GM18507 (cell line): Measurements from ENCODE around the gene PDZD8.

Source experiments
- DNase-seq: peaks from one replicate; pipeline ENCODE4 v3.0.0; 2011; ENCODE audit warnings: low read depth; ENCODE audit not compliant: insufficient read length; ENCODE audit errors: extremely low spot score
- FAIRE-seq: peaks from 2 replicates; lab custom pipeline; 2011; peaks lifted over from hg19 to GRCh38; lab: Jason Lieb, UNC

PDZD8 gene

GRCh38 chr10:117399341-117400196, 24.3 kb upstream of the PDZD8 start:
- DNase-seq, result no peak
- no peak for FAIRE-seq

DNA sequence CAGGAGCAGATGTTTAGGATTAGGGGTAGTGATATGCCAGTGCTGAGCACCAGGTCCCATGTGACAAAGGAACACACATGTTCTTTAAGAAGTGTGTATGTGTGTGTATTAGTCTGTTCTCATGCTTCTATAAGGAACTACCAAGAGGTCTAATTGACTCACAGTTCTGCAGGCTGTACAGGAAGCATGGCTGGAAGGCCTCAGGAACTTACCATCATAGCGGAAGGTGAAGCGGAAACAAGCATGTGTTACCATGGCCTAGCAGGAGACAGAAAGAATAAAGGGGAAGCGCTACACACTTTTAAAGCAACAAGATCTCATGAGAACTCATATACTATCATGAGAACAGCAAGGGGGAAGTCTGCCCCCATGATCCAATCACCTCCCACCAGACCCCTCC, 22.8 kb upstream of the PDZD8 start:
- no peak for FAIRE-seq
- no peak for DNase-seq

- FAIRE-seq (no peak), DNase-seq (no peak)
These were observed 16.4 kb upstream of the PDZD8 start for GRCh38 chr10:117391436-117392205.

DNA sequence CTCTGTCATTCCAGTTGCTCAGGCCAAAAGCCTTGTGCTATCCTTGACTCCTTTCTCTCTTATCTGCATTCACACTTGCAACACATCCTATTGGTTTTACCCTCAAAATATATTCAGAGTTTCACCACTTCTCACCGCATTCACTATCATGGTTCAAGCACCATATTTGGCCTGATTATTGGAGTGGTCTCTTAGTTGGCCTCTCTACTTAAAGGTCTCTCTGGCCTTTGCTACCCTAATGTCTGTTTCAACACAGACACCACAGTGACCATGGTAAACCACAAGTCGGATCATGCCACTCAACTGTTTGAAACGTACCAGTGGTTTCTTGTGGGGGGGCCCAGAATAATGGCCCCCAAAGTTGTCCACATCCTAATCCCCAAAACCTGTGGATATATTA, 15.2 kb upstream of the PDZD8 start:
- DNase-seq (no peak), FAIRE-seq (no peak)

- DNase-seq (no peak), FAIRE-seq (no peak)
These were observed 11.6 kb upstream of the PDZD8 start for GRCh38 chr10:117386805-117387204.

DNA sequence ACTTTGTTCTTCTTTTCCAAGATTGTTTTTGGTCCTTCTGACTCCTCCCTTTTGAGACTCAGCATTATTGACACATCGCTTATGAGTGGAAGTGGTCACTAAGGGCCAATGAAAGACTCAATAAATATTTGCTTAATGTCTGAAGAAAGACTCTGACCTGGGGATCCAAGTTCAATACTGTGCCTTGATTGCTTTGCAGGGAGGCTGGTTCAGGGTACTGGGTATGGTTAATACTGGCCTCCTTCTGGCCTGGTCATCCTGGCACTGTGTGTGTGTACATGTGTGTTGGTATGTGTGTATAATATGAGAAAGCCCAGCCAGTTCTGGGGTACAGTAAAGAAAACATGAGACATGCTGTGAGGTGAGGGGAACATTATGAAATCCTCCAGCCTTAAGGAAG, 7.6 kb upstream of the PDZD8 start:
- FAIRE-seq (no peak), DNase-seq (no peak)

- DNase-seq (no peak), FAIRE-seq (no peak)
These were observed 507 bp downstream of the PDZD8 start for GRCh38 chr10:117374506-117375359.

GRCh38 chr10:117373823-117374505, 1.3 kb downstream of the PDZD8 start:
- peak; percentile 51 for FAIRE-seq
- DNase-seq, result no peak

DNA sequence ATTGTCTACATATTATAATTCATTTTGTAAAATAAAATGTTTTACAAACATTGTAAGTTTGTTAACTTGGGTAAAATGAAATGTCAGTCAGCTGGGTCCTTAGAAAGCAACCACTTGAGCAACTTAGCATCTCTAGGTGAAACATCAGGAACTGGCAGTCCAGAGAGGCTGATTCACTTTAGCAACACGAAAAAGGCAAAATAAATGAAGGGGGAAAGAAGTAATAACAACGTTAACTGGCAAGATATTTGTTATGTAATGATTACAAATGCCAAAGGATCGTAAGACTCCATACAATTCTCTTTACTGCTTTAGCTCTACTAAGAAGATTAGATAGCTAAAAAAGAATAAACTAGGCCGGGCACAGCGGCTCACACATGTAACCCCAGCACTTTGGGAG, 5.0 kb downstream of the PDZD8 start:
- DNase-seq (no peak), FAIRE-seq (no peak)

DNA sequence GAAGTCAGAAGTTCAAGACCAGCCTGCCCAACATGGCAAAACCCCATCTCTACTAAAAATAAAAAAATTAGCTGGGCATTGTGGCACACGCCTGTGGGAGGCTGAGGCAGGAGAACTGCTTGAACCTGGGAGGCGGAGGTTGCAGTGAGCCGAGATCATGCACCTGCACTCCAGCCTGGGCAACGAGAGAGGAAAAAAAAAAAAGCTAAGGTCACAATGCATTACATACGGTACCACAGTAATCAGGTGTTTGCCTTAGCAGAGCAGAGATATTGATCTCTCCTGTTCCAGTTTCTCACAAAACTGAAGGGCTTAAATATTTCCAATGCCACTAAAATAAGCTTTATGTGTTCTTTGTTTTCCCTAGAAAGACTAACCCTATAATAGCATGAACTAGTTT, 7.5 kb downstream of the PDZD8 start:
- FAIRE-seq (no peak), DNase-seq (no peak)

GRCh38 chr10:117366741-117367140, 8.5 kb downstream of the PDZD8 start:
- DNase-seq, result no peak
- no peak for FAIRE-seq

DNA sequence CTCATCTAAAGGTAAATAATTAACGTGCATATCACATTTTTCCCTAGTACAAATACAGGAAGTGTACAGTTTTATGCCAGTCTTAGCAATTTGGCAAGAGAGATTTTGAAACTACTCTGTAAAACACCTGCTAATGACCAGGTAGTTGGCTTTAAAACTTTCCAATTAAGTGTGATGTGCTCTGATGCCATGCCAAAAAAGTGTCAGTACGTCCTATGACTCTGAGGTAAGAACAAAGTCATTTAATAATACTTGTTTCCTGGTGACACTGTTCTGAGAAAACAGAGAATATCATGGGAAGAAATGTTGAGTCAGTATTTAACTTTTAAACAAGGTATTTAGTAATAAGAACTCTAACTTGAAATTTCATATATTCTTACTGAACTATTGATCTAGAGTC, 9.6 kb downstream of the PDZD8 start:
- FAIRE-seq (peak; percentile 83), DNase-seq (no peak)

DNA sequence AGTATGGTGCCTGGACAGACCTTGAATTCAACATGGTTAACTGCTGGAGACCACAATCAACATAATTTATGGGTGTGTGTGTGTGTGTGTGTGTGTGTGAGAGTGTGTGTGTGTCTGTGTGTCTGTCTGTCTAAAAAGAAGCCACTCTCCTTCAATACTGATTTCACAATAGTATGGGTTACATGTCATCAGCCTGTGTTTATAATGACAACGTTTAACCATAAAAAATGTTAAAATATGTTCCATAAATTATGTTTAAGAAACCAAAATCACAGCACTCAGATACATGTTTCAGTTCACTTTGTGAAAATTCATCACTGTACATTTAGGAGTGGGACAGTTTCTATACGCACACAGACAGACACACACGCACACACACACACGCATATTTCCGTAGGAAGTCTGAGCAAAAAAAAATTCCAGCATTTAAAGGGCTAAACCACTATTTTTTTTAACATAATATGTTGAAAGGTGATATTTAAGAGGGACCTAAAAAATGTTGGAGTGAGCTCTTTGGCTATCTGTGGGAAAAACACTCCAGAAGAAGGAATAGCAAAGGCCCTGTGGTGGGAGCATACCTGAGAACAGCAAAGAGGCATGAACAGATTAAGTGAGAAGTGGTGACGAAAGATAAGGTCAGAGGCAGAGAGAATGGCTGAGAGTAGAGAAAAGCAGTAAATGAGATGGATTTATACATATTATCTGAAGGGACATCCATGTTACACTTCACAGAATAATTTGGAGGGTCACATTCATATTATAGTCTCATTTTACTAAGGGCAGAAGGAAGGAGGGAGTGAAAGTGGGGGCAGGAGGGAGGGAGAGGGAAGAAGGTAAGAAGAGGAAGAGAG, 10.9 kb downstream of the PDZD8 start:
- no peak for DNase-seq
- peak; percentile 18 for FAIRE-seq

DNA sequence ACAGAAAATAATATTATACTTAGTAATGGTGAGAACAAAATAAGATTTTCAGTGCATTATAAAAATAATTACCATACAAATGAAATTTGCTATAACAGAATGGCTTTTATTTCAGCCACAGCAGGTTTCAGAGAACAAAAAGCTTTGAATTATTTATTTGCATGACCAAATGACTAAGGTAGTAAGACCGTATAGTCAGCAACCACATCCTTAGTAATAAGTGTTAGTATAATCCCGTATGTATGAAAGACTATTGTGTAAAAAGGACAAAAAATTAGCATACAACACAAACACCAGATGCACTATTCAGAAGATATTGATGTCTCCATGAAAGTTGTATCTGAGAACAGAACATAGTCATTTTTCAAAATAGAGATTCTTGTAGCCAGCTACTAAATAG, 12.2 kb downstream of the PDZD8 start:
- FAIRE-seq (peak; percentile 57), DNase-seq (no peak)

- FAIRE-seq, result no peak
- DNase-seq, result no peak
These were observed 12.9 kb downstream of the PDZD8 start for GRCh38 chr10:117362313-117362712.

- no peak for DNase-seq
- FAIRE-seq, result peak; percentile 92
These were observed 14.1 kb downstream of the PDZD8 start for GRCh38 chr10:117360994-117361667.

DNA sequence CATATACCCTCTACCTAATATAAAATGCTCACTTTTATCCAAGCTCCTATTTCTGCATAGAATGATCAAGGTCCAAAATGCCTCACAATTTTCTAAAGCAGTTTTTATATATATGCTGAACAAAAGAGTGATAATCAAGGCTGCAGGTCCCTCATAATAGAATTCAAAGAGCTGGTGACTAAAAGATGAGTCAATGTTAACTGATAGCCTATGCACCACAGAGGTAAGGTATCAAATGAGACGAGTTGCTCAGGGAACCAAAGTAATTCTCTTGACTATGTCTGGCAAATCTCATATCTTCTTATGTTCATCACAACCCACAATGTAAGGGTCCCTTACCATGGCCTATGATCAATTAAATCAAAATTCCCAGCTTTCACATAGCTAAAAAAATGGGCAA, 15.2 kb downstream of the PDZD8 start:
- DNase-seq (no peak), FAIRE-seq (no peak)

DNA sequence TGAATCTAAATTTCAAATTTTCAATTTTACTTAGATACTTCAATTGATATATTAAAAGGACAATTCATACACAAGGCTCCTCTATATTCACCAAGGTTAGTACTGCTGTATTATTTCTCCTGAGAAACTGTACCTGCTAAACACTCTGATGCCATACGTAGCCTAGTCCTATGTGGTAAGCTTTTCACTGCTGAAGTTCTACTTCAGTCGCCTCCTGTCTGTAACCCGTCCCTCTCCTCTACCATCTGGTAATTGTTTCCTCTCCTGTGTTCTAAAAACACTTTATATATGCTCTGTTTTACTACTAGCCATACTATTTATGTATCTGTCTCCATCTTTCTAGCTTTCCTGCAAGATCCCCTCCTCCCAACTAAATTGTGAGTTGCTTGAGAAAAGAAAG, 20.2 kb downstream of the PDZD8 start:
- FAIRE-seq, result no peak
- DNase-seq, result no peak
